H1 (cell line): Measurements from ENCODE around the gene MDFI. TPM values are rescaled to one million over a fixed set of nuclear protein-coding genes. Genes with fewer than 3 reads are reported as not detected.

Experiments
- CTCF ChIA-PET: fragments of 300-600 bp; sonication (Branson Sonifier 250); formaldehyde crosslinking; loops from one replicate; lab custom pipeline; 2021; ENCODE audit not compliant: partially characterized antibody; lab: Charles Lee
- POLR2A ChIA-PET: fragments of 300-600 bp; sonication (Branson Sonifier 250); formaldehyde crosslinking; loops from one replicate; lab custom pipeline; 2021; ENCODE audit warnings: inconsistent platforms; ENCODE audit not compliant: partially characterized antibody; lab: Charles Lee
- DNase-seq, 2 experiments: peaks; one replicate each; pipeline versions ENCODE4 v3.0.0 to v3.0.0-alpha.2; 2010 to 2022; ENCODE audit warnings: low spot score in 2 of 2, low read depth in 1 of 2, mixed read lengths in 1 of 2
- FAIRE-seq: peaks from 2 replicates; lab custom pipeline; 2011; peaks lifted over from hg19 to GRCh38; lab: Jason Lieb, UNC
- H2AFZ ChIP-seq: 2 replicates; pipeline ENCODE4 v1.8.1; 2012; ENCODE audit warnings: low read length, inconsistent platforms
- H2AK5ac ChIP-seq: 2 replicates; pipeline ENCODE4 v1.6.1; 2013; ENCODE audit warnings: low read depth, low read length
- H2BK120ac ChIP-seq: replicated peaks from 2 replicates; pipeline ENCODE3; 2013; ENCODE audit warnings: low read depth, low read length, inconsistent platforms
- H2BK12ac ChIP-seq: 2 replicates; pipeline ENCODE4 v1.6.1; 2013; ENCODE audit warnings: low read depth, low read length
- H2BK15ac ChIP-seq: 2 replicates; pipeline ENCODE4 v1.6.1; 2013; ENCODE audit warnings: low read length
- H2BK20ac ChIP-seq: 2 replicates; pipeline ENCODE4 v1.6.1; 2013; ENCODE audit warnings: low read length
- H2BK5ac ChIP-seq: 2 replicates; pipeline ENCODE4 v1.6.1; 2013; ENCODE audit warnings: low read depth, low read length
- H3K14ac ChIP-seq: 2 replicates; pipeline ENCODE4 v1.6.1; 2013; ENCODE audit warnings: inconsistent platforms; ENCODE audit not compliant: insufficient read length
- H3K18ac ChIP-seq: 2 replicates; pipeline ENCODE4 v1.6.1; 2013; ENCODE audit warnings: low read length; ENCODE audit errors: extremely low read depth
- H3K23ac ChIP-seq: 2 replicates; pipeline ENCODE4 v1.6.1; 2013; ENCODE audit warnings: inconsistent platforms; ENCODE audit not compliant: insufficient read length
- H3K23me2 ChIP-seq: 2 replicates; pipeline ENCODE4 v1.6.1; 2013; ENCODE audit warnings: low read depth, low read length
- H3K27ac ChIP-seq: 2 replicates; pipeline ENCODE4 v1.6.1; 2011; ENCODE audit warnings: low read depth, low read length, inconsistent platforms
- H3K27me3 ChIP-seq, 4 experiments: replicated peaks in 1 of 4; 1 replicate in 1 of 4; 2 replicates in 3 of 4; pipeline versions ENCODE4 v1.6.1 to v1.8.1; 2011 to 2013; ENCODE audit warnings: low read length in 3 of 4, mild to moderate bottlenecking in 3 of 4, inconsistent platforms in 2 of 4, mixed read lengths in 2 of 4, moderate library complexity in 1 of 4; ENCODE audit not compliant: control insufficient read depth in 3 of 4, insufficient read depth in 3 of 4; ENCODE audit errors: extremely low read depth in 1 of 4
- H3K36me3 ChIP-seq, 4 experiments: 2 replicates each; pipeline versions ENCODE4 v1.6.1 to v1.8.1; 2011 to 2013; ENCODE audit warnings: mild to moderate bottlenecking in 4 of 4, low read length in 3 of 4, moderate library complexity in 2 of 4, control low read depth in 1 of 4, inconsistent platforms in 1 of 4; ENCODE audit not compliant: insufficient read depth in 4 of 4, control insufficient read depth in 2 of 4
- H3K4ac ChIP-seq: replicated peaks from 2 replicates; pipeline ENCODE3; 2013; ENCODE audit warnings: low read length, low read depth, mixed read lengths, inconsistent platforms; ENCODE audit not compliant: insufficient read length
- H3K4me1 ChIP-seq, 4 experiments: replicated peaks in 1 of 4; 1 replicate in 1 of 4; 2 replicates in 3 of 4; pipeline versions ENCODE4 v1.6.1 to v1.8.1; 2011 to 2013; ENCODE audit warnings: low read length in 3 of 4, inconsistent platforms in 2 of 4, mixed read lengths in 1 of 4; ENCODE audit not compliant: insufficient read depth in 4 of 4, control insufficient read depth in 3 of 4
- H3K4me2 ChIP-seq, 2 experiments: 2 replicates each; pipeline versions ENCODE4 v1.6.1 to v1.8.1; 2011 to 2013; ENCODE audit warnings: low read depth in 2 of 2, low read length in 2 of 2, control low read depth in 1 of 2, inconsistent platforms in 1 of 2, mild to moderate bottlenecking in 1 of 2; ENCODE audit not compliant: insufficient read depth in 1 of 2
- H3K4me3 ChIP-seq, 4 experiments: fragments of 200-600, 300-600 bp in 1 of 4; sonication (generic), shearing (Covaris generic), sonication (Bioruptor Twin) in 1 of 4; 2 replicates each; pipeline versions ENCODE4 v1.5.1 to v1.8.1; 2011 to 2016; ENCODE audit warnings: low read length in 4 of 4, low read depth in 3 of 4, control low read depth in 2 of 4, inconsistent platforms in 2 of 4, mild to moderate bottlenecking in 2 of 4, mixed read lengths in 1 of 4, moderate library complexity in 1 of 4; ENCODE audit not compliant: insufficient read depth in 2 of 4; ENCODE audit errors: extremely low read depth in 1 of 4
- H3K56ac ChIP-seq: replicated peaks from 2 replicates; pipeline ENCODE3; 2013; ENCODE audit warnings: low read depth, mild to moderate bottlenecking, mixed read lengths, low read length, inconsistent platforms; ENCODE audit not compliant: insufficient read length
- H3K79me1 ChIP-seq: 2 replicates; pipeline ENCODE4 v1.6.1; 2013; ENCODE audit warnings: low read depth, low read length, control low read depth
- H3K79me2 ChIP-seq, 2 experiments: 2 replicates each; pipeline versions ENCODE4 v1.6.1 to v1.8.1; 2012 to 2013; ENCODE audit warnings: low read length in 2 of 2, mild to moderate bottlenecking in 2 of 2, inconsistent platforms in 1 of 2; ENCODE audit not compliant: insufficient read depth in 2 of 2, control insufficient read depth in 1 of 2
- H3K9ac ChIP-seq, 4 experiments: replicated peaks in 1 of 4; 1 replicate in 1 of 4; 2 replicates in 3 of 4; pipeline versions ENCODE4 v1.6.1 to v1.8.1; 2011 to 2013; ENCODE audit warnings: low read depth in 3 of 4, low read length in 3 of 4, control low read depth in 2 of 4, mild to moderate bottlenecking in 2 of 4, moderate library complexity in 2 of 4, inconsistent platforms in 1 of 4; ENCODE audit errors: extremely low read depth in 1 of 4
- H3K9me3 ChIP-seq, 2 experiments: 2 replicates each; pipeline versions ENCODE4 v1.6.1 to v1.8.1; 2012 to 2013; ENCODE audit warnings: mild to moderate bottlenecking in 2 of 2, moderate library complexity in 2 of 2, control low read depth in 1 of 2, inconsistent platforms in 1 of 2, low read depth in 1 of 2, low read length in 1 of 2, mixed read lengths in 1 of 2; ENCODE audit not compliant: insufficient read depth in 2 of 2
- H4K20me1 ChIP-seq, 2 experiments: replicated peaks in 1 of 2; 2 replicates each; pipeline versions ENCODE3 to v1.8.1; 2011 to 2013; ENCODE audit warnings: inconsistent platforms in 2 of 2, low read length in 2 of 2, mild to moderate bottlenecking in 1 of 2; ENCODE audit not compliant: insufficient read depth in 2 of 2, control insufficient read depth in 1 of 2
- H4K5ac ChIP-seq: 2 replicates; pipeline ENCODE4 v1.6.1; 2013; ENCODE audit warnings: low read length, low read depth, mixed read lengths, inconsistent platforms; ENCODE audit not compliant: insufficient read length
- H4K8ac ChIP-seq: 2 replicates; pipeline ENCODE4 v1.8.0; 2013; ENCODE audit warnings: mild to moderate bottlenecking, moderate library complexity, low read length, inconsistent platforms; ENCODE audit not compliant: insufficient read depth; ENCODE audit errors: extremely low read depth
- H4K91ac ChIP-seq: replicated peaks from 2 replicates; pipeline ENCODE3; 2013; ENCODE audit warnings: low read length, mixed read lengths, inconsistent platforms; ENCODE audit not compliant: insufficient read length
- RBBP5 ChIP-seq: IDR thresholded peaks from 2 replicates; pipeline ENCODE4 v1.7.1; 2012; ENCODE audit warnings: low read depth, mild to moderate bottlenecking, inconsistent platforms, low read length, moderate library complexity, borderline replicate concordance
- WGBS, 2 experiments: shearing (Covaris generic) in 1 of 2; methylation state at CpG; one replicate each; pipeline versions ENCODE4 v1.1.6 to v1.1.7; 2013 to 2015; ENCODE audit warnings: low lambda C conversion rate in 2 of 2, mixed read lengths in 2 of 2, inconsistent platforms in 1 of 2, low coverage in 1 of 2, missing lambda C conversion rate in 1 of 2; ENCODE audit not compliant: insufficient replicate concordance in 2 of 2, insufficient coverage in 1 of 2, insufficient read length in 1 of 2; ENCODE audit errors: extremely low coverage in 1 of 2, missing lambda C conversion rate in 1 of 2; 5-methylcytosine and 5-hydroxymethylcytosine counted together
- polyA plus RNA-seq, 7 experiments: library from polyadenylated mRNA; depleted of rRNA in 3 of 7; stranded (reverse) in 5 of 7; unstranded in 2 of 7; fragments of >200 nt in 5 of 7; fragments of 200-250 nt in 2 of 7; gene quantifications; 1 replicate in 5 of 7; 2 replicates in 1 of 7; 4 replicates in 1 of 7; pipeline versions ENCODE4 v1.2.1 to v1.2.3, GENCODE V29; 2011 to 2013; ENCODE audit warnings: missing spikeins in 2 of 7, mixed read lengths in 2 of 7
- total RNA-seq: library from RNA; stranded (reverse); fragmentation: NEBNext Ultra II Directional; extraction: Animal tissue kit (Norgen Biotek cat#: 25700); gene quantifications from 2 replicates; pipeline ENCODE4 v1.2.1, GENCODE V29; 2021

The MDFI gene
- total and polyA plus RNA-seq, 2 of the 8 experiments (the other 6 are each of a cell fraction or from before 2014, with no cell fraction given): 41.0 to 65.6 TPM

DNA sequence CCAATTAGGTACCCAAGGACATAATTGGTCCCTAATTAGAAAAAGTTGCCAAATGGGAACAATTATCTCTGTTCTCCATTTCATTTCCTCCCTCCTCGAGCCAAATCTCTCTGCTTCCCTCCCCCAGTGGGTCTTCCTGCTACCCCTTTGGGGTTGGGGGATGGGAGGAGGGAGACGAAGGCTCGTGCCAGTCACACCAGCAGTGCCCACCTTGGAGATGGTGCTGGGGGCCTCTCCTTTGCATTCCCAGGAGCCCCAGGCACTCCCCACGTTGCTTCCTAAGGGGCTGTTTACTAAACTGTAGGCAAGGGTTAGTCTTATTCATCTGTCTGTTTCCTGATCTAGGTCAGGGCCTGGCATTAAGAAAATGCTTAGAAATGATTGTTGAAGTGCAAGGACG lies 33.1 kb downstream of the MDFI start:
- no peak overlapping the region for H3K4me3 ChIP-seq

More for the DNA sequence above, 33.1 kb downstream of the MDFI start:
- WGBS, 2 experiments: 79% methylated on average over 5 of the region's 5 CpGs; no CpG with 5 or more reads in 1 of the 2 experiments
- H3K23me2 ChIP-seq: no peaks in the 10 kb centered on the region; the same call in 1 of the 2 replicates
- no peak overlapping the region for H2AFZ ChIP-seq
- no peak for DNase-seq
- no peak overlapping the region for H2BK15ac ChIP-seq
- no peak overlapping the region for H3K4ac ChIP-seq
- no peak overlapping the region for H3K14ac ChIP-seq
- no peak overlapping the region for H2BK120ac ChIP-seq
- peaks cover 0 to 7% (median 4%) of the 10 kb centered on the region in 4 experiments; a peak in 4 of 7 replicates for H3K4me1 ChIP-seq
- H3K27me3 ChIP-seq: peaks cover 0 to 5% (median 1%) of the 10 kb centered on the region in 4 experiments; a peak in 1 of 7 replicates
- ChIA-PET CTCF (interaction anchor here (0.6 to 1.8 kb wide), 9 partner anchors 8 to 1710 kb away, joined by 3 to 13 read pairs (median 4); no protein-coding TSS in a partner anchor), POLR2A (no interaction called here)
- no peak overlapping the region for H2BK12ac ChIP-seq
- H4K91ac ChIP-seq: no peak overlapping the region
- no peaks in the 10 kb centered on the region for H3K79me2 ChIP-seq
- no peaks in the 10 kb centered on the region for H4K20me1 ChIP-seq
- H3K27ac ChIP-seq: no peak overlapping the region
- H3K79me1 ChIP-seq: no peaks in the 10 kb centered on the region
- H4K5ac ChIP-seq: no peak overlapping the region
- H3K9me3 ChIP-seq: peaks cover 0 to 7% of the 10 kb centered on the region in 2 experiments; a peak in 1 of 4 replicates
- H3K18ac ChIP-seq: no peak overlapping the region
- no peak overlapping the region for H3K9ac ChIP-seq
- no peak overlapping the region for H2BK5ac ChIP-seq
- no peak overlapping the region for H3K23ac ChIP-seq
- H4K8ac ChIP-seq: no peak overlapping the region
- H3K4me2 ChIP-seq: no peak overlapping the region
- FAIRE-seq: no peak
- H2BK20ac ChIP-seq: no peak overlapping the region
- H2AK5ac ChIP-seq: no peak overlapping the region
- no peak overlapping the region for H3K56ac ChIP-seq
- TF ChIP-seq RBBP5: no peak
- TF ChIP-seq, all 59 proteins: peak for 0
- no peaks in the 10 kb centered on the region for H3K36me3 ChIP-seq
